Spleen (tissue), 3 donors: ENCODE data around the gene CDC42BPB.

Experiments
- POLR2A ChIP-seq, 3 donors: fragments of 450-650 bp; IDR thresholded peaks; one replicate each; pipeline ENCODE4 v1.5.1; 2017; ENCODE audit warnings: antibody characterized with exemption in 3 of 3, mild to moderate bottlenecking in 1 of 3
- POLR2AphosphoS5 ChIP-seq, 3 donors: sonication (generic); formaldehyde crosslinking; IDR thresholded peaks; one replicate each; pipeline ENCODE4 v1.5.1; 2017; ENCODE audit warnings: antibody characterized with exemption in 3 of 3

GRCh38 chr14:102971314-102971713, 86.0 kb downstream of the CDC42BPB start:
- TF ChIP-seq POLR2AphosphoS5 (IDR thresholded peaks at IDR 0.05) (no peak), POLR2A (IDR thresholded peaks at IDR 0.05) (no peak)
